ENCODE measurements around the gene TMEM139. TPM values are rescaled to one million over a fixed set of nuclear protein-coding genes. Genes with fewer than 3 reads are reported as not detected.

Gene TMEM139
- 10 to 100 TPM; 13.2 to 23.9 TPM for total RNA-seq

- peak; percentile 67 for ATAC-seq
- Histone ChIP-seq H3K4me3 (no peak within 1 kb of the TSS), H3K4me1 (peaks cover 48% of the 10 kb centered on the region), H3K27ac (peak within 1 kb of the TSS; percentile 55 to 78 (median 62)), H3K9me3 (no peaks in the 10 kb centered on the region), H3K36me3 (replicated peaks in 1 of 2; ENCODE audit: insufficient read depth in 1 of 2, low read depth in 2 of 2) (no peaks in the 10 kb centered on the region), H3K27me3 (no peaks in the 10 kb centered on the region)
- intact Hi-C loops (cut with DNase I) = no loop called here
- peak; percentile 80 to 88 (median 81) for DNase-seq
- 11 to 43% methylated on average over 15 to 19 of the region's 19 CpGs for WGBS, 2 donors
- TF ChIP-seq POLR2A (IDR thresholded peaks at IDR 0.05) (peak in 2 of 3 donors; percentile 27 to 31), CTCF (IDR thresholded peaks at IDR 0.05) (no peak)
These were observed at the start of gene TMEM139 for GRCh38 chr7:143284591-143285469. TSS of gene TMEM139 (plus strand) at chr7:143284958. CDS start at chr7:143285958, 1,000 bp downstream.

- no peaks in the 10 kb centered on the region for H3K27me3 ChIP-seq
- intact Hi-C loops (cut with DNase I) = no loop called here
- no peaks in the 10 kb centered on the region for H3K36me3 ChIP-seq (replicated peaks in 1 of 2; ENCODE audit: insufficient read depth in 1 of 2, low read depth in 2 of 2)
- 12 to 25% methylated on average over 1 of the region's 1 CpG for WGBS, 2 donors
- no peak for ATAC-seq
- DNase-seq = no peak
- no peaks in the 10 kb centered on the region for H3K9me3 ChIP-seq
- H3K4me1 ChIP-seq = no peaks in the 10 kb centered on the region
- H3K27ac ChIP-seq = no peak overlapping the region
- TF ChIP-seq CTCF (IDR thresholded peaks at IDR 0.05) = no peak
- TF ChIP-seq POLR2A (IDR thresholded peaks at IDR 0.05) = no peak
- no peak overlapping the region for H3K4me3 ChIP-seq
These were observed 49.2 kb upstream of the TMEM139 start for GRCh38 chr7:143235561-143235960.

GRCh38 chr7:143236408-143236990, 48.3 kb upstream of the TMEM139 start:
- TF ChIP-seq CTCF (IDR thresholded peaks at IDR 0.05) (no peak), POLR2A (IDR thresholded peaks at IDR 0.05) (no peak)
- no peak overlapping the region for H3K27ac ChIP-seq
- no peaks in the 10 kb centered on the region for H3K27me3 ChIP-seq
- intact Hi-C loops (cut with DNase I) = no loop called here
- ATAC-seq (no peak), DNase-seq (no peak)
- no peak overlapping the region for H3K4me3 ChIP-seq
- no peaks in the 10 kb centered on the region for H3K4me1 ChIP-seq
- H3K36me3 ChIP-seq (replicated peaks in 1 of 2; ENCODE audit: insufficient read depth in 1 of 2, low read depth in 2 of 2) = no peaks in the 10 kb centered on the region
- H3K9me3 ChIP-seq = no peaks in the 10 kb centered on the region
- WGBS, 2 donors = 55 to 77% methylated on average over 3 of the region's 3 CpGs

- no peaks in the 10 kb centered on the region for H3K36me3 ChIP-seq (replicated peaks in 1 of 2; ENCODE audit: insufficient read depth in 1 of 2, low read depth in 2 of 2)
- intact Hi-C loops (cut with DNase I) = no loop called here
- no peaks in the 10 kb centered on the region for H3K9me3 ChIP-seq
- no peak overlapping the region for H3K4me3 ChIP-seq
- no peak overlapping the region for H3K27ac ChIP-seq
- no peak for ATAC-seq
- no peaks in the 10 kb centered on the region for H3K4me1 ChIP-seq
- no peaks in the 10 kb centered on the region for H3K27me3 ChIP-seq
- no peak for DNase-seq
- TF ChIP-seq CTCF (IDR thresholded peaks at IDR 0.05) (no peak), POLR2A (IDR thresholded peaks at IDR 0.05) (no peak)
These were observed 47.4 kb upstream of the TMEM139 start for GRCh38 chr7:143237366-143237765.
